DOHH2 (cell line): ENCODE results near the gene FKBP15.

Experiments used
- EZH2phosphoT487 ChIP-seq: fragments of 200-600 bp; sonication (generic); IDR thresholded peaks from 2 replicates; pipeline ENCODE4 v1.6.1; 2017; ENCODE audit warnings: borderline replicate concordance, mild to moderate bottlenecking, antibody characterized with exemption, low read length, moderate library complexity, mixed read lengths
- TF ChIP-seq, protein P1 (sequence below): fragments of 200-600 bp; sonication (generic); IDR thresholded peaks from one replicate; pipeline ENCODE4 v1.5.1; 2014; ENCODE audit warnings: antibody characterized with exemption, mild to moderate bottlenecking, low read depth, low read length; ENCODE audit not compliant: poor library complexity, severe bottlenecking

DNA sequence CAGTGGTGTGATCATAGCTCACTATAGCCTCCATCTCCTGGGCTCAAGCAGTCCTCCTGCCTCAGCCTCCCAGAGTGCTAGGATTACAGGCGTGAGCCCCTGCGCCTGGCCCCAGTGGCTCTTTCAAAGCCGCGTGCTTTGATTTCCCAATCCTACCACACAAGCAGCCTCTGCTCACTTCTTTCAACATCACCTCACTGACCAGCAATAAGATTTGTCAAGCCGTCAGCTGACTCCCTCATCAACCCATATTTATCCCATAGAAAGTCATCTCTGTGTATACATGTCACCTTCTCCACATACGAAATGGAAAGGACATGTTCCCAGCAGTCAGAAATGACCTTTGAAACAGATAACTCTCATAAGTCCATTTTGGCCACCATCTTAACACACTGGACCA, 44.3 kb downstream of the FKBP15 start:
- TF ChIP-seq, protein P1, sequence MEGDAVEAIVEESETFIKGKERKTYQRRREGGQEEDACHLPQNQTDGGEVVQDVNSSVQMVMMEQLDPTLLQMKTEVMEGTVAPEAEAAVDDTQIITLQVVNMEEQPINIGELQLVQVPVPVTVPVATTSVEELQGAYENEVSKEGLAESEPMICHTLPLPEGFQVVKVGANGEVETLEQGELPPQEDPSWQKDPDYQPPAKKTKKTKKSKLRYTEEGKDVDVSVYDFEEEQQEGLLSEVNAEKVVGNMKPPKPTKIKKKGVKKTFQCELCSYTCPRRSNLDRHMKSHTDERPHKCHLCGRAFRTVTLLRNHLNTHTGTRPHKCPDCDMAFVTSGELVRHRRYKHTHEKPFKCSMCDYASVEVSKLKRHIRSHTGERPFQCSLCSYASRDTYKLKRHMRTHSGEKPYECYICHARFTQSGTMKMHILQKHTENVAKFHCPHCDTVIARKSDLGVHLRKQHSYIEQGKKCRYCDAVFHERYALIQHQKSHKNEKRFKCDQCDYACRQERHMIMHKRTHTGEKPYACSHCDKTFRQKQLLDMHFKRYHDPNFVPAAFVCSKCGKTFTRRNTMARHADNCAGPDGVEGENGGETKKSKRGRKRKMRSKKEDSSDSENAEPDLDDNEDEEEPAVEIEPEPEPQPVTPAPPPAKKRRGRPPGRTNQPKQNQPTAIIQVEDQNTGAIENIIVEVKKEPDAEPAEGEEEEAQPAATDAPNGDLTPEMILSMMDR: no peak
- TF ChIP-seq EZH2phosphoT487: no peak
